HG02759 (cell line): ENCODE results near the gene ACOT12.
"Not testable (repeated sequence)": the region's sequence is repeated elsewhere in the genome, so short reads cannot be mapped to it uniquely, and the experiment has no call there.

Experiments
- ATAC-seq: cut with Tn5 transposase; IDR thresholded peaks from one replicate; pipeline ENCODE4 v1.9.1; 2021; ENCODE audit warnings: mild to moderate bottlenecking, moderate library complexity; ENCODE audit not compliant: unreplicated experiment

Gene ACOT12

GRCh38 chr5:81393783-81394718, at the start of gene ACOT12:
ACOT12 (minus strand) TSS chr5:81394134; CDS start chr5:81394114, 20 bp downstream.
- ATAC-seq, result no peak

GRCh38 chr5:81435023-81435422, 41.1 kb upstream of the ACOT12 start:
- ATAC-seq, result no peak

- no peak for ATAC-seq
These were observed 36.1 kb upstream of the ACOT12 start for GRCh38 chr5:81429985-81430384.

DNA sequence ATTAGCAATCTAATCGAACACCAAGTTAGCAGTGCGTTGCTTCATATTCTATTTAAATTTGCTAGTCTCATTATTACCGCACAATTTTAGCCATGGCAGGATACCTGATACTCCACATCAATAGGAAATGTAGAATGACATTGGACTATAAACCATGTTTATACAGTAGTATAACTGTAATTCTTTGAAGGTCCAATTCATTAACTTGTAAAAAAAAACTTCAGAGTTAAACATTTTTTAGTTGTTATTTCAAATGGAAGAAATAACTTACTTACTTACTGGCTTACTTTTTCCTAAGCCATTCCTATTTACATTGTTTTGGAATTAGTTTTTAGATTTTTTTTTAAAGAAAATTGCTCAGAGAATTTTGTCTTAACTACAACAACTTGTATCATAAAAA, 35.4 kb upstream of the ACOT12 start:
- ATAC-seq, result no peak

DNA sequence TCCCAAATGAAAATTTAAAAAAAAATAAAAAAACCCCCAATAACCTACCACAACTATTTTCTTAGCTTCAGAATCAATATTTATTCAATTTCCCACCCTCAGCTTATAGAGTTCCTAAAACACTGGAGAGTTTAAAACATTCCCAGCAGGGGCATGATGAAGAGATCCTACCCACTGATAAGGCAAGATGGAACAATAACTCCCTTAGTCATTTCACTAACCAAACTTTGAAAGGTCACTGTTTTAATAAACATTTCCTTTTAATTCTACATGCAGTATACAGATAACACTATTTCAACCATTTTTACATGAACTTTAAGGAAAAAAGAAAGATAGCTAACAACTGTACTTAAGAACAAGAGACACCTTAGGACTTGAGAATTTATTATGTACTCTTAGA, 34.9 kb upstream of the ACOT12 start:
- no peak for ATAC-seq

- ATAC-seq, result no peak
These were observed 34.5 kb upstream of the ACOT12 start for GRCh38 chr5:81428446-81428845.

- no peak for ATAC-seq
These were observed 33.6 kb upstream of the ACOT12 start for GRCh38 chr5:81427566-81427965.

GRCh38 chr5:81426359-81427030, 32.6 kb upstream of the ACOT12 start:
- ATAC-seq, result no peak

- no peak for ATAC-seq
These were observed 31.6 kb upstream of the ACOT12 start for GRCh38 chr5:81425569-81425968.

DNA sequence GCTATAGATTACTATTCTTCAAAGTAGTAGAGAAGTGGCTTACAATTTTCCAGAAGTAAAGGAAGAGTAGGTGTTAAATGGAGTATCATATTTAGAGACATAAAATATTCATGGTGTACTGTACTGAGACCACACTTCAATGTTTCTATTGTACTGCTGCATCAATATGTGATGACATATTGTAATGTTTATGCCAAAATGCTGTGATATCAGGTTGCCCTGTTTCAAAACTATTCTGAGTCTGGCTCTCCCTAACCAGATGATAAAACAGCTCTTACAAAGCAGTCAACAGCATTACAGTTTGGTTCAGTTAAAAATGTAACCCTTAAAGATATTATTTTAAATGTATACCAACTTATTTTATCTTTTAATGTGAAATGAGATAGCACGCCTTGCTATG, 30.8 kb upstream of the ACOT12 start:
- ATAC-seq, result no peak

GRCh38 chr5:81422671-81423070, 28.7 kb upstream of the ACOT12 start:
- ATAC-seq, result no peak

DNA sequence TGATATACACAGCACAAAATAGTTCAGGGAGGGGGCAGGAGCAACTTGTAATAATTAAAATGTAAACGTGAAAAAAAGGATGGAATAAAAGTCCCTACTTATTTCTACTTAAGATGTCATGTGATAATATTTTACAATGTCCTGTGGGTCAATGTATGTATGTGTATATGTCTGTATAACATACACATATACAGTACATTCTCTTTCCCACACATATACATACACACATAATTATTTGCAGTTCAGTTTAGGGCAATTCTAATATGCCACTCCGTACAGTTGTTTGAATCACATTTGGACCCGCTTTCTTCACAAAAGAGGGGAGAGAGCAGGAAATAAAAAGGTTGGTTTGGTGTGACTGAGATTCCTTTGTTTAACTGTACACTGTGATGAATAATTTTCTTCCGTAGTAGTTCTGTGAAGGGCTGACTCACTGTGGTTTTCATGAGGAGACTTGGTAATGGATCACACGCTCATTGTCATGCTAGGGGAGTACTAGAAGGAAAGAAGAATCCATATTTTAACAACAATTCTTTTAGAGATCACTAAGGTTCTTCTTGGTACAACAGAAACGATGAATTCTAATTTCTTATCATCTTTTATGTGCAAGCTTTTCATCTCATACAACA, 26.2 kb upstream of the ACOT12 start:
- no peak for ATAC-seq

DNA sequence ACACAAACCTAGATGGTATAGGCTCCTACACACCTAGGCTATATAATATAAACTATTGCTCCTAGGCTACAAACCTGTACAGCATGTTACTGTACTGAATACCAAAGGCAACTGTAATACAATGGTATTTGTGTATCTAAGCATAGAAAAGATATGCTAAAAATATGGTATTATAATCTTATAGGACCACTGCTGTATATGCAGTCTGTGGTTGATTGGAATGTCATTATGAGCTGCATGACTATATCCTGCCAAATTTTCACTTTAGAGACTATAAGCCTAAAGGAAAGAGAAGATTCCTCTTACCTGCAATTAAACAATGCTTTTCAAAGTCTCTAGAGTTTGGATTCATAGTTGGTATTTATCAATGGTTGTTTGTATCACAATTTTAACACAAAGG, 24.7 kb upstream of the ACOT12 start:
- no peak for ATAC-seq

DNA sequence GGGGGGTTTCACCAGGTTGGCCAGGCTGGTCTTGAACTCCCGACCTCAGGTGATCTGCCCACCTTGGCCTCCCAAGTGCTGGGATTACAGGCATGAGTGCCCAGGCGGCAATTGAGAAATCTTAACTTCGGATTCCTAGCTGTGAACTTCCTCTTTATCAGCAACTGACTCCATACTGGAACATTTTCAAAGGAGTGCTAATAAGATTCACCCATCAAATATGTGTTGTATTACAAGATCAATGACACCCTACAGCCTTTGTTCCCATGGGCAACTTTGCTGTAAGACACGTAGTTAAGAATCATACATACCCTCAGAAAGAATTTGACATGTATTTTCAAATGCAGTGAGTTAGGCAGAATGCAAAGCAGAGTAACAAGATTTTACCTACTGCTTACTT, 23.1 kb upstream of the ACOT12 start:
- ATAC-seq, result no peak

GRCh38 chr5:81409896-81410295, 16.0 kb upstream of the ACOT12 start:
- ATAC-seq, result no peak

DNA sequence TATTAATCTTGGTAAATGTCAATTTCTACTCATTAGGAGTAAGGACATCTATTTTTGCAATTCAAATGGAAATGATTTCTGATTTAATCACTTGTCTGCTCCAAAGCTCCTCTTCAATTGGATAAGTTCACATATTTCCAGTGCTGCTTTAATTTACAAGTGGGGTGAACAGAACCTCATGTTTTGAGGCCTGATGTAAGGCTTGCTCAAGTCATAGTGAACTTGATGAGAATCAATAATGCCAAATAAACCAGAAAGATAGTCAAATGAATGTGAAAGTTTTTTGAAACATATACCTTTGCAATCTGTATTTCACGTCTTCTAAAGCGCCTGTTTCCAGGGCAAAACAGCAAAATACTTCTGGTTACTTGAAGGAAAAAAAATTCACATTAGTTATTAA, 15.4 kb upstream of the ACOT12 start:
- ATAC-seq, result no peak

- no peak for ATAC-seq
These were observed 14.6 kb upstream of the ACOT12 start for GRCh38 chr5:81408496-81408895.

- ATAC-seq, result not testable (repeated sequence)
These were observed 13.9 kb upstream of the ACOT12 start for GRCh38 chr5:81407811-81408210.

GRCh38 chr5:81405126-81405891, 11.4 kb upstream of the ACOT12 start:
- no peak for ATAC-seq

- no peak for ATAC-seq
These were observed 8.4 kb upstream of the ACOT12 start for GRCh38 chr5:81402192-81402930.
